CD4-positive, alpha-beta memory T cell (primary cell): Measurements from ENCODE around the gene IFITM5. TPM values are rescaled to one million over a fixed set of nuclear protein-coding genes. Genes with fewer than 3 reads are reported as not detected.
A peak's percentile ranks its signal among the peaks of the same experiment; 100 is the strongest.

Experiments used
- CTCF ChIA-PET: fragments of 350-600 bp; sonication (Branson Sonifier 250); formaldehyde crosslinking; loops from one replicate; lab custom pipeline; 2021; ENCODE audit warnings: inconsistent platforms; ENCODE audit not compliant: partially characterized antibody; lab: Charles Lee
- POLR2A ChIA-PET: fragments of 350-600 bp; sonication (Branson Sonifier 250); formaldehyde crosslinking; loops from one replicate; lab custom pipeline; 2021; ENCODE audit not compliant: partially characterized antibody; lab: Charles Lee
- DNase-seq, 5 donors: peaks; one replicate each; pipeline versions ENCODE4 v3.0.0 to v3.0.0-alpha.2; 2020 to 2022; ENCODE audit warnings: mixed read lengths in 1 of 5
- H3K27ac ChIP-seq: one replicate; pipeline ENCODE4 v1.7.0; 2013; ENCODE audit warnings: low read depth, low read length
- H3K27me3 ChIP-seq: 2 replicates; pipeline ENCODE4 v1.7.0; 2013; ENCODE audit warnings: mild to moderate bottlenecking, low read length, moderate library complexity; ENCODE audit not compliant: insufficient read depth
- H3K36me3 ChIP-seq: 2 replicates; pipeline ENCODE4 v1.7.0; 2013; ENCODE audit warnings: mild to moderate bottlenecking, low read length, moderate library complexity; ENCODE audit not compliant: insufficient read depth
- H3K4me1 ChIP-seq: 2 replicates; pipeline ENCODE4 v1.7.0; 2013; ENCODE audit warnings: mild to moderate bottlenecking, low read length, moderate library complexity; ENCODE audit not compliant: insufficient read depth
- H3K4me3 ChIP-seq, 2 donors: one replicate each; pipeline ENCODE4 v1.7.0; 2013; ENCODE audit warnings: low read length in 2 of 2, mild to moderate bottlenecking in 1 of 2
- H3K9me3 ChIP-seq, 2 donors: one replicate each; pipeline ENCODE4 v1.7.0; 2013; ENCODE audit warnings: low read length in 2 of 2, control low read depth in 1 of 2; ENCODE audit not compliant: control insufficient read depth in 1 of 2
- H3K27ac Mint-ChIP-seq, 7 donors: one replicate each; pipeline ENCODE4 v1.8.0; 2020 to 2021; ENCODE audit warnings: mixed read lengths in 7 of 7, mild to moderate bottlenecking in 6 of 7, inconsistent platforms in 3 of 7, moderate library complexity in 3 of 7
- H3K27me3 Mint-ChIP-seq, 2 donors: one replicate each; pipeline ENCODE4 v1.8.0; 2020 to 2021; ENCODE audit warnings: mixed read lengths in 2 of 2
- H3K36me3 Mint-ChIP-seq, 2 donors: one replicate each; pipeline ENCODE4 v1.8.0; 2020 to 2021; ENCODE audit warnings: mixed read lengths in 2 of 2, inconsistent platforms in 1 of 2, mild to moderate bottlenecking in 1 of 2
- H3K4me1 Mint-ChIP-seq, 4 donors: one replicate each; pipeline ENCODE4 v1.8.0; 2020 to 2021; ENCODE audit warnings: mixed read lengths in 4 of 4, mild to moderate bottlenecking in 1 of 4
- H3K4me3 Mint-ChIP-seq, 8 donors: one replicate each; pipeline ENCODE4 v1.8.0; 2020 to 2021; ENCODE audit warnings: mixed read lengths in 8 of 8, mild to moderate bottlenecking in 7 of 8, moderate library complexity in 6 of 8, inconsistent platforms in 3 of 8
- H3K9me3 Mint-ChIP-seq, 8 donors: one replicate each; pipeline ENCODE4 v1.8.0; 2020 to 2021; ENCODE audit warnings: mixed read lengths in 8 of 8, mild to moderate bottlenecking in 5 of 8, inconsistent platforms in 3 of 8, moderate library complexity in 1 of 8
- intact Hi-C: fragments of 100-400 bp; cut with micrococcal nuclease; formaldehyde crosslinking; loops from one replicate; pipeline ENCODE4 v1.15.1; 2023
- polyA plus RNA-seq, 2 donors: library from polyadenylated mRNA; unstranded; fragments of 300-500 nt; fragmentation: Illumina TruSeq; gene quantifications; one replicate each; pipeline ENCODE4 v1.2.3, GENCODE V29; 2021
- total RNA-seq, 2 experiments: library from RNA; stranded (reverse); gene quantifications; one replicate each; pipeline ENCODE4 v1.2.3, GENCODE V29; 2021

The IFITM5 gene
- total and polyA plus RNA-seq, 4 experiments from 2014 or later: not detected

DNA sequence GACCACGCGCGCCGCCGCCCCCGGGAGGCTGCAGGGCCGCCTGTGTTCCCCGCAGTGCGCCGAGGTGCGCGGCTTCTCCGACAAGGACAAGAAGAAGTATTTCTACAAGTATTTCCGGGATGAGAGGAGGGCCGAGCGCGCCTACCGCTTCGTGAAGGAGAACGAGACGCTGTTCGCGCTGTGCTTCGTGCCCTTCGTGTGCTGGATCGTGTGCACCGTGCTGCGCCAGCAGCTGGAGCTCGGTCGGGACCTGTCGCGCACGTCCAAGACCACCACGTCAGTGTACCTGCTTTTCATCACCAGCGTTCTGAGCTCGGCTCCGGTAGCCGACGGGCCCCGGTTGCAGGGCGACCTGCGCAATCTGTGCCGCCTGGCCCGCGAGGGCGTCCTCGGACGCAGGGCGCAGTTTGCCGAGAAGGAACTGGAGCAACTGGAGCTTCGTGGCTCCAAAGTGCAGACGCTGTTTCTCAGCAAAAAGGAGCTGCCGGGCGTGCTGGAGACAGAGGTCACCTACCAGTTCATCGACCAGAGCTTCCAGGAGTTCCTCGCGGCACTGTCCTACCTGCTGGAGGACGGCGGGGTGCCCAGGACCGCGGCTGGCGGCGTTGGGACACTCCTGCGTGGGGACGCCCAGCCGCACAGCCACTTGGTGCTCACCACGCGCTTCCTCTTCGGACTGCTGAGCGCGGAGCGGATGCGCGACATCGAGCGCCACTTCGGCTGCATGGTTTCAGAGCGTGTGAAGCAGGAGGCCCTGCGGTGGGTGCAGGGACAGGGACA lies 18.4 kb downstream of the IFITM5 start:
- H3K9me3 ChIP-seq: no peaks in the 10 kb centered on the region
- H3K4me1 ChIP-seq: peaks cover 65% of the 10 kb centered on the region
- POLR2A ChIA-PET: interaction anchor here (0.9 to 14.3 kb wide), 18 partner anchors 10 to 169 kb away, joined by 3 to 549 read pairs (median 17); partner anchors contain the start of genes BET1L, IFITM1, IFITM5 and PGGHG
- peak in 4 of 5 donors; percentile 48 to 60 (median 54) for DNase-seq
- Mint-ChIP-seq H3K27ac (peak overlapping the region; percentile 52 to 94 (median 87)), H3K36me3 (peaks cover 25 to 30% of the 10 kb centered on the region in 2 donors), H3K4me1 (peaks cover 30 to 68% (median 50%) of the 10 kb centered on the region in 4 donors), H3K4me3 (peak overlapping the region; percentile 88 to 93 (median 90)), H3K27me3 (no peaks in the 10 kb centered on the region), H3K9me3 (peaks cover 0 to 9% (median 2%) of the 10 kb centered on the region in 8 donors)
- H3K36me3 ChIP-seq: no peaks in the 10 kb centered on the region
- H3K4me3 ChIP-seq: peak overlapping the region; percentile 24 to 59
- no peak overlapping the region for H3K27ac ChIP-seq
- no peaks in the 10 kb centered on the region for H3K27me3 ChIP-seq
- CTCF ChIA-PET: interaction anchor here (0.8 to 8.4 kb wide), 6 partner anchors 9 to 74 kb away, joined by 3 to 81 read pairs (median 10); no protein-coding TSS in a partner anchor
- intact Hi-C loops: loop anchor here (1.0 to 2.0 kb wide), 3 partner anchors 30 to 74 kb away; partner anchors contain the start of genes BET1L and RIC8A

GRCh38 chr11:279966-280705 lies 19.2 kb downstream of the IFITM5 start:
- Mint-ChIP-seq H3K4me1 (peaks cover 30 to 61% (median 46%) of the 10 kb centered on the region in 4 donors), H3K36me3 (peaks cover 26 to 30% of the 10 kb centered on the region in 2 donors), H3K4me3 (peak overlapping the region; percentile 86 to 92 (median 88)), H3K27ac (peak overlapping the region in 4 of 7 donors; percentile 70 to 92 (median 90)), H3K9me3 (peaks cover 0 to 9% (median 2%) of the 10 kb centered on the region in 8 donors), H3K27me3 (no peaks in the 10 kb centered on the region)
- Histone ChIP-seq H3K27me3 (no peaks in the 10 kb centered on the region), H3K4me3 (peak overlapping the region in 1 of 2 donors; percentile 59), H3K9me3 (no peaks in the 10 kb centered on the region), H3K27ac (no peak overlapping the region), H3K4me1 (peaks cover 60% of the 10 kb centered on the region), H3K36me3 (no peaks in the 10 kb centered on the region)
- intact Hi-C loops: loop anchor here (1.0 to 2.0 kb wide), 4 partner anchors 11 to 73 kb away; partner anchors contain the start of genes BET1L and RIC8A
- ChIA-PET CTCF (interaction anchor here (1.0 to 8.4 kb wide), 7 partner anchors 13 to 75 kb away, joined by 3 to 81 read pairs (median 7); no protein-coding TSS in a partner anchor), POLR2A (interaction anchor here (1.1 to 14.3 kb wide), 19 partner anchors 10 to 226 kb away, joined by 3 to 549 read pairs (median 12); partner anchors contain the start of genes BET1L, IFITM1, IFITM5 and PGGHG)
- DNase-seq: peak in 4 of 5 donors; percentile 55 to 61 (median 57)

GRCh38 chr11:279040-279965 lies 20.0 kb downstream of the IFITM5 start:
- H3K4me3 ChIP-seq: peak overlapping the region in 1 of 2 donors; percentile 59
- Mint-ChIP-seq H3K27ac (peak overlapping the region in 3 of 7 donors; percentile 80 to 91 (median 86)), H3K9me3 (peaks cover 0 to 9% (median 2%) of the 10 kb centered on the region in 8 donors), H3K27me3 (no peaks in the 10 kb centered on the region), H3K36me3 (peaks cover 26 to 30% of the 10 kb centered on the region in 2 donors), H3K4me1 (peaks cover 30 to 63% (median 47%) of the 10 kb centered on the region in 4 donors), H3K4me3 (peak overlapping the region; percentile 77 to 89 (median 82))
- H3K9me3 ChIP-seq: no peaks in the 10 kb centered on the region
- H3K4me1 ChIP-seq: peaks cover 60% of the 10 kb centered on the region
- H3K27ac ChIP-seq: no peak overlapping the region
- ChIA-PET CTCF (interaction anchor here (0.9 to 8.4 kb wide), 8 partner anchors 12 to 75 kb away, joined by 3 to 81 read pairs (median 6); no protein-coding TSS in a partner anchor), POLR2A (interaction anchor here (0.7 to 14.3 kb wide), 18 partner anchors 9 to 227 kb away, joined by 3 to 549 read pairs (median 12); partner anchors contain the start of genes BET1L, IFITM1, PGGHG and PSMD13)
- H3K36me3 ChIP-seq: no peaks in the 10 kb centered on the region
- DNase-seq: peak in 1 of 5 donors; percentile 22
- no peaks in the 10 kb centered on the region for H3K27me3 ChIP-seq
- intact Hi-C loops: loop anchor here (1.0 kb wide), 1 partner anchor 10 kb away; no protein-coding TSS in a partner anchor

DNA sequence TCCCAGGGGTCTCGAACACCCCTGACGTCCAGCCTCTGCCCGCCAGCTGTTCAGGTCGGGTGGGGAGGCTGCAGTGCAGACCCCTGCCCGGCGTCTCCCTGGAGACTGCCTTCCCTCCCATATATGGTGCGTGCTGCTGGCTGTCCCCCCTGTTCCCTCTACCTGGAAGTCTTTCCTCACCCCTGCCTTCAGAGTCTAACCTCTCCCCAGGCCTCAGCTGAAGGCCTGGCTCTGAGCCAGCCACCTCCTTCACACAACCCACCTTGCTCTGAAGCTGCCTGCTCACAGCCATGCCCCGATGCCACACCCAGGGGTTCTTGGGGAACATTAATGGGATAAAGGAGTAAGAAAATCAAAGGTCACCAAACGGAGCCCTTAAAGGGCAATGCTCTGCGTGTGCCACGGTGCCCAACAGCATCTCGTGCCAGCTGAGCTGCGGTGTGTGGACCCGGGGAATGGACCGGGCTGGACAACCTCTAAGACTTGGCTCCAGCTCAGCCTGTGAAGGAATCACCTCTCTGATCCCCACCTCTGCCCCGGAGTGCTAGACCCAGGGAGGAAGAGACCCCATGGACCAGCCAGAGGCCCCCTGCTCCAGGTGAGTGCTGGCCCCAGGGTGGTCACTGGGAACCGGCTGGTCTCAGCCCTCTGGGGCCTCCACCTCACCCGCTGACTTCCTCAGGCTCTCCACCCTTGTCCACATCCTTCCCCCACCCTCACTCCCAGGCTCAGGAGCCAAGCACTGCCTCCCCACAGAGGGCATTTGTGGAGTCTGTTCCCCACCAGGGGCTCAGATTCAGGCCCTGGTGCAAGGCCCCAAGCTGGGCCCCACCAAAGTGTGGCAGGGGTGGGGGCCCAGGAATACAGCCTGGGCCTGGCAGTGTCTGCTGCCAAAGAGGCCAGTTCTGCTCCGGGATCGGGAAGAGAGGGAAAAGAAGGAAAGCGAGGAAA lies 21.1 kb downstream of the IFITM5 start, which contains the start of gene NLRP6:
Gene NLRP6, plus strand, starts transcription at position 407 of the 951 bp plus-strand sequence. Its CDS starts 163 bp downstream, at position 570.
- intact Hi-C loops: no loop called here
- Mint-ChIP-seq H3K36me3 (peaks cover 21 to 24% of the 10 kb centered on the region in 2 donors), H3K9me3 (peaks cover 0 to 9% (median 2%) of the 10 kb centered on the region in 8 donors), H3K27ac (peak within 1 kb of the TSS in 6 of 7 donors; percentile 64 to 92 (median 85)), H3K27me3 (no peaks in the 10 kb centered on the region), H3K4me3 (peak within 1 kb of the TSS; percentile 77 to 89 (median 82)), H3K4me1 (peaks cover 25 to 57% (median 43%) of the 10 kb centered on the region in 4 donors)
- no peaks in the 10 kb centered on the region for H3K9me3 ChIP-seq
- H3K27ac ChIP-seq: no peak within 1 kb of the TSS
- H3K4me3 ChIP-seq: peak within 1 kb of the TSS in 1 of 2 donors; percentile 59
- H3K36me3 ChIP-seq: no peaks in the 10 kb centered on the region
- ChIA-PET CTCF (interaction anchor here (1.0 to 8.4 kb wide), 4 partner anchors 10 to 31 kb away, joined by 3 to 81 read pairs (median 20); no protein-coding TSS in a partner anchor), POLR2A (interaction anchor here (0.7 to 14.3 kb wide), 16 partner anchors 8 to 228 kb away, joined by 3 to 549 read pairs (median 18); partner anchors contain the start of genes BET1L, IFITM1, PGGHG and PSMD13)
- no peaks in the 10 kb centered on the region for H3K27me3 ChIP-seq
- H3K4me1 ChIP-seq: peaks cover 56% of the 10 kb centered on the region
- no peak for DNase-seq

DNA sequence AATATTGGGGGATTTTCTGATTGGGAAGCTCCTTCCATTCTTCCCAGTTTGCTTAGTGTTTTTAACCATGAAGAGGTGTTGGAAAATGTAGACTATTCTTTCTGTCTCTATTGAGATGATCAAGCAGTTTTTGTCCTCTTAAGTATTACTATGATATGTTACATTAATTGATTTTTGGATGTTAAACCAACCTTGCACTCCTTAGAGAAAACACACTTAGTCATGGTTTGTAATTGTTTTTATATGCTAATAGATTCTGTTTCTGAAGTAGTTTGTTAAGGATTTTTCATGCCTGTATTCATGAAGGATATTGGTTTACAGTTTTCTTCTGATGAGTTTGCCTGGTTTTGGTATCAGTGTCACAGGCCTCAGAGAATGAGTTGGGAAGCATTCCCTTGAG lies 23.1 kb downstream of the IFITM5 start:
- Histone ChIP-seq H3K4me1 (peaks cover 37% of the 10 kb centered on the region), H3K4me3 (no peak overlapping the region), H3K27ac (no peak overlapping the region), H3K9me3 (no peaks in the 10 kb centered on the region), H3K27me3 (no peaks in the 10 kb centered on the region), H3K36me3 (no peaks in the 10 kb centered on the region)
- Mint-ChIP-seq H3K4me1 (peaks cover 13 to 36% (median 25%) of the 10 kb centered on the region in 4 donors), H3K9me3 (peaks cover 0 to 9% (median 2%) of the 10 kb centered on the region in 8 donors), H3K27ac (peak overlapping the region in 2 of 7 donors; percentile 74 to 80), H3K27me3 (no peaks in the 10 kb centered on the region), H3K4me3 (no peak overlapping the region), H3K36me3 (peaks cover 6 to 14% of the 10 kb centered on the region in 2 donors)
- ChIA-PET POLR2A (interaction anchor here (0.7 to 12.0 kb wide), 4 partner anchors 8 to 70 kb away, joined by 3 to 549 read pairs (median 4); partner anchors contain the start of genes NLRP6 and PGGHG), CTCF (interaction anchor here (1.1 to 2.0 kb wide), 3 partner anchors 26 to 39 kb away, joined by 4 to 7 read pairs (median 4); no protein-coding TSS in a partner anchor)
- intact Hi-C loops: no loop called here
- DNase-seq: no peak
